Peyer's patch (tissue), 4 donors: ENCODE data around the gene CERS3.

Source experiments
- CTCF ChIP-seq, 6 experiments: fragments of 450-650 bp in 4 of 6; fragments of 200-600 bp in 2 of 6; sonication (generic) in 1 of 6; IDR thresholded peaks; one replicate each; pipeline ENCODE4 v1.5.1; 2017 to 2019; ENCODE audit warnings: antibody characterized with exemption in 6 of 6, mild to moderate bottlenecking in 3 of 6, moderate library complexity in 1 of 6
- POLR2A ChIP-seq, 2 donors: fragments of 450-650 bp; IDR thresholded peaks; one replicate each; pipeline ENCODE4 v1.5.1; 2017; ENCODE audit warnings: antibody characterized with exemption in 2 of 2, mild to moderate bottlenecking in 2 of 2, moderate library complexity in 2 of 2

GRCh38 chr15:100400996-100401395 is 127.8 kb downstream of the CERS3 start:
- no peak for TF ChIP-seq CTCF (IDR thresholded peaks at IDR 0.05)
- TF ChIP-seq POLR2A (IDR thresholded peaks at IDR 0.05): no peak
